ENCODE data around the gene MTA2. TPM values are rescaled to one million over a fixed set of nuclear protein-coding genes. Genes with fewer than 3 reads are reported as not detected.

Gene MTA2
- total RNA-seq, 1 experiment from 2014 or later: 193 TPM

DNA sequence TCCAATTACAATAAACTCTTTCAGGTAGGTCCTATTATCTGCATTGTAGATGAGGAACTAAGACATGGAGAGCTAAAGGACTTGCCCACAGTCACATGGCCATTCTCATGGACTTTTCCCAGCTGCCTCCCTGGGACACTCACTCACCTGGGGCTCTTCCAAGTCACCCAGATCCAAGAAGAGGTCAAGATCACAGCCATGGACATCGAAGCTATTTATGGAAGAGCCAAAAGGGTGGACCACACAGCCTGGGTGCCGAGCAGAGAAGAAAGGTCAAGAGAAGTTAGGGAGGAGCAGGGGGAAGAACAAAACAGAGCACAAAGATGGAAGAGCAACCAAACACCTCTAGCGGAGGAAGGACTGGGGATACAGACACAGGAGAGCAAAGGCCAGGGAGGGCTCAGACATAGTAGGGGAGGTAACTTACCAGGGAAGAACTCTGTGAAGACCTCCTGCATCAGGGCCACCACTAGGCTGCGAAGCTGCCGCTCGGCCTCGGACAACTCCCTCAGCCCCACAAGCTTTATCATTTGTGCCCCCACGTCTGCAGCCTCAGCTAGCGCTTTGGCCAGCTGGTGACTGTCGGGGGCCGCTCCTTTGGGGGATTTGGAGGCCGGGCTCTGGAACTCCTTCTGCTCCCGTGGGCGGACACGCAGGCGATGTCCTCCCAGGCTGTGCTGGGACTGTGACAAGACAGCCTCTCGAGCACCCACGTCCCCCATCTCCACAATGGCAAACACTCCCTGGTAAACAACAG is 20.5 kb downstream of the MTA2 start:
- intact Hi-C loops (cut with micrococcal nuclease): no loop called here
- Histone ChIP-seq H3K4me2 (ENCODE audit: low read length) (no peak overlapping the region), H4K20me1 (ENCODE audit: low read length) (no peaks in the 10 kb centered on the region), H3K9me3 (ENCODE audit: low read length) (no peaks in the 10 kb centered on the region), H3K9me2 (replicated peaks; ENCODE audit: low read length) (no peaks in the 10 kb centered on the region), H3K9ac (ENCODE audit: low read length) (no peak overlapping the region), H3F3A (ENCODE audit: low read length, unreplicated experiment) (no peaks in the 10 kb centered on the region), H3K27ac (ENCODE audit: low read length) (no peak overlapping the region), H3K36me3 (ENCODE audit: low read depth, low read length) (peaks cover 28% of the 10 kb centered on the region), H3K27me3 (ENCODE audit: low read length) (no peaks in the 10 kb centered on the region), H3K79me2 (ENCODE audit: low read length) (peaks cover 19% of the 10 kb centered on the region; the same call in 1 of the 2 replicates), H3K4me1 (ENCODE audit: insufficient read depth, low read length) (no peaks in the 10 kb centered on the region), H3K4me3 (ENCODE audit: low read length) (no peak overlapping the region), H2AFZ (ENCODE audit: low read length) (no peak overlapping the region)
- ATAC-seq (no peak), DNase-seq (no peak)
- ChIA-PET POLR2A (ENCODE audit: unreplicated experiment) (no interaction called here), CTCF (interaction anchor here (0.6 kb wide), 1 partner anchor 20 kb away, joined by 4 read pairs; the partner anchor contains the start of gene MTA2)
- no TSS peak for BruUV-seq (replicated peaks)
- TF ChIP-seq EZH2 (IDR thresholded peaks at IDR 0.05; ENCODE audit: low read length, unreplicated experiment): no peak
- no peak for TF ChIP-seq EZH2phosphoT487 (IDR thresholded peaks at IDR 0.05; ENCODE audit: borderline replicate concordance, low read length)
- TF ChIP-seq, protein P1, sequence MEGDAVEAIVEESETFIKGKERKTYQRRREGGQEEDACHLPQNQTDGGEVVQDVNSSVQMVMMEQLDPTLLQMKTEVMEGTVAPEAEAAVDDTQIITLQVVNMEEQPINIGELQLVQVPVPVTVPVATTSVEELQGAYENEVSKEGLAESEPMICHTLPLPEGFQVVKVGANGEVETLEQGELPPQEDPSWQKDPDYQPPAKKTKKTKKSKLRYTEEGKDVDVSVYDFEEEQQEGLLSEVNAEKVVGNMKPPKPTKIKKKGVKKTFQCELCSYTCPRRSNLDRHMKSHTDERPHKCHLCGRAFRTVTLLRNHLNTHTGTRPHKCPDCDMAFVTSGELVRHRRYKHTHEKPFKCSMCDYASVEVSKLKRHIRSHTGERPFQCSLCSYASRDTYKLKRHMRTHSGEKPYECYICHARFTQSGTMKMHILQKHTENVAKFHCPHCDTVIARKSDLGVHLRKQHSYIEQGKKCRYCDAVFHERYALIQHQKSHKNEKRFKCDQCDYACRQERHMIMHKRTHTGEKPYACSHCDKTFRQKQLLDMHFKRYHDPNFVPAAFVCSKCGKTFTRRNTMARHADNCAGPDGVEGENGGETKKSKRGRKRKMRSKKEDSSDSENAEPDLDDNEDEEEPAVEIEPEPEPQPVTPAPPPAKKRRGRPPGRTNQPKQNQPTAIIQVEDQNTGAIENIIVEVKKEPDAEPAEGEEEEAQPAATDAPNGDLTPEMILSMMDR (conservative IDR thresholded peaks at IDR 0.05; ENCODE audit: low read depth, low read length): no peak

DNA sequence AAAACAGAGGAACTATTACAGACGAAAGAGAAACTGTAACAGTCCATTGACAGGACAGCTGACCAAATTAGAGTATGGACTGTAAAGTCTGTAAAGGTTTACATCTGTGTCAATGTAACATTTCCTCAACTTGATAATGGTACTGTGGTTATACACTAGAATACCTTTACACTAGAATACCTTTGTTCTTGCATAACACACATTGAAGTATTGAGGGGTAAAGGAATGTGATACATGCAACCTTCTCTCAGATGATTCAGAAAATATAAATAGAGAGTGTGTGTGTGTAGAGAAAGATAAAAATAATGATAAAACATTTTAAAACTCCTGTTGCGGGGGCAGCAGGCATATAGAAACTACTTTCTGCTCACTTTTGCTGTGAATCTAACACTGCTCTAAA is 22.4 kb downstream of the MTA2 start:
- Histone ChIP-seq H3F3A (ENCODE audit: low read length, unreplicated experiment) (no peaks in the 10 kb centered on the region), H3K27ac (ENCODE audit: low read length) (no peak overlapping the region), H4K20me1 (ENCODE audit: low read length) (no peaks in the 10 kb centered on the region), H3K27me3 (ENCODE audit: low read length) (no peaks in the 10 kb centered on the region), H3K9me3 (ENCODE audit: low read length) (no peaks in the 10 kb centered on the region), H2AFZ (ENCODE audit: low read length) (no peak overlapping the region), H3K36me3 (ENCODE audit: low read depth, low read length) (peaks cover 26% of the 10 kb centered on the region; the same call in 1 of the 2 replicates), H3K4me3 (ENCODE audit: low read length) (no peak overlapping the region), H3K9ac (ENCODE audit: low read length) (no peak overlapping the region), H3K4me2 (ENCODE audit: low read length) (no peak overlapping the region), H3K4me1 (ENCODE audit: insufficient read depth, low read length) (peaks cover 17% of the 10 kb centered on the region), H3K9me2 (replicated peaks; ENCODE audit: low read length) (no peaks in the 10 kb centered on the region), H3K79me2 (ENCODE audit: low read length) (peaks cover 30% of the 10 kb centered on the region)
- no peak for ATAC-seq
- no peak for TF ChIP-seq EZH2 (IDR thresholded peaks at IDR 0.05; ENCODE audit: low read length, unreplicated experiment)
- no peak for TF ChIP-seq EZH2phosphoT487 (IDR thresholded peaks at IDR 0.05; ENCODE audit: borderline replicate concordance, low read length)
- TF ChIP-seq, protein P1 (conservative IDR thresholded peaks at IDR 0.05; ENCODE audit: low read depth, low read length): no peak
- no TSS peak for BruUV-seq (replicated peaks)
- ChIA-PET CTCF (no interaction called here), POLR2A (ENCODE audit: unreplicated experiment) (no interaction called here)
- intact Hi-C loops (cut with micrococcal nuclease): no loop called here
- DNase-seq: no peak

DNA sequence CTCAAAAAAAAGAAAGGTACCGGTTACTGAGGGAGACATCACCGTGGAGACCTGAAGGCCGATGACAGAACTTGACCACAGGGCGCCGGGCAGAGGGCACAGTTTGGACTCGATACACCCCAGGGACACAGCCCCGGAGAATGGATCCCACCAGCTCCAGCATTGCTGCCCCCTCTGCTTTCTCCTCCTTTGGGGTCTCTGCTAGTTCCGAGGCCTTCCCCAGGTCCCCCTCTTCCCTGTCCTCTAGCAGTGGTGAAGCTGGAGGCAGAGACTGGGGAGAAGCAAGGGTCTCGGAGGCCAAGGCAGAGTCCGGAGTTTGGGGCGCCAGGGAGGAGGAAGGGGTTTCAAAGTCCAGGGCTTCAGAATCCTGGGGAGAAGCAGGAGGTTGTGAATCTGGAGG is 23.1 kb downstream of the MTA2 start:
- no peaks in the 10 kb centered on the region for H3K27me3 ChIP-seq (ENCODE audit: low read length)
- DNase-seq (no peak), ATAC-seq (no peak)
- TF ChIP-seq EZH2 (IDR thresholded peaks at IDR 0.05; ENCODE audit: low read length, unreplicated experiment) (no peak), EZH2phosphoT487 (IDR thresholded peaks at IDR 0.05; ENCODE audit: borderline replicate concordance, low read length) (no peak)
- TF ChIP-seq, protein P1 (conservative IDR thresholded peaks at IDR 0.05; ENCODE audit: low read depth, low read length): no peak
- H3K4me3 ChIP-seq (ENCODE audit: low read length): no peak overlapping the region
- peaks cover 17% of the 10 kb centered on the region for H3K4me1 ChIP-seq (ENCODE audit: insufficient read depth, low read length)
- H3K9ac ChIP-seq (ENCODE audit: low read length): no peak overlapping the region
- H3F3A ChIP-seq (ENCODE audit: low read length, unreplicated experiment): no peaks in the 10 kb centered on the region
- H3K36me3 ChIP-seq (ENCODE audit: low read depth, low read length): peaks cover 22% of the 10 kb centered on the region; the same call in 1 of the 2 replicates
- H4K20me1 ChIP-seq (ENCODE audit: low read length): no peaks in the 10 kb centered on the region
- BruUV-seq (replicated peaks): no TSS peak
- no peak overlapping the region for H3K27ac ChIP-seq (ENCODE audit: low read length)
- peaks cover 31% of the 10 kb centered on the region for H3K79me2 ChIP-seq (ENCODE audit: low read length)
- no peak overlapping the region for H2AFZ ChIP-seq (ENCODE audit: low read length)
- POLR2A ChIA-PET (ENCODE audit: unreplicated experiment): no interaction called here
- intact Hi-C loops (cut with micrococcal nuclease): no loop called here
- no peaks in the 10 kb centered on the region for H3K9me2 ChIP-seq (replicated peaks; ENCODE audit: low read length)
- CTCF ChIA-PET: no interaction called here
- no peak overlapping the region for H3K4me2 ChIP-seq (ENCODE audit: low read length)
- H3K9me3 ChIP-seq (ENCODE audit: low read length): no peaks in the 10 kb centered on the region

All from PC-3 (cell line).